GM18505 (cell line): Measurements from ENCODE around the gene SUV39H1.
"Not testable (repeated sequence)": the region's sequence is repeated elsewhere in the genome, so short reads cannot be mapped to it uniquely, and the experiment has no call there.

Experiments used
- ATAC-seq: cut with Tn5 transposase; IDR thresholded peaks from one replicate; pipeline ENCODE4 v1.9.1; 2021; ENCODE audit not compliant: unreplicated experiment
- POLR2A ChIP-seq: IDR thresholded peaks from 4 replicates; pipeline ENCODE4 v1.6.1; 2011; ENCODE audit warnings: borderline replicate concordance; ENCODE audit not compliant: insufficient read depth, insufficient read length; ENCODE audit errors: extremely low read depth

SUV39H1 gene

DNA sequence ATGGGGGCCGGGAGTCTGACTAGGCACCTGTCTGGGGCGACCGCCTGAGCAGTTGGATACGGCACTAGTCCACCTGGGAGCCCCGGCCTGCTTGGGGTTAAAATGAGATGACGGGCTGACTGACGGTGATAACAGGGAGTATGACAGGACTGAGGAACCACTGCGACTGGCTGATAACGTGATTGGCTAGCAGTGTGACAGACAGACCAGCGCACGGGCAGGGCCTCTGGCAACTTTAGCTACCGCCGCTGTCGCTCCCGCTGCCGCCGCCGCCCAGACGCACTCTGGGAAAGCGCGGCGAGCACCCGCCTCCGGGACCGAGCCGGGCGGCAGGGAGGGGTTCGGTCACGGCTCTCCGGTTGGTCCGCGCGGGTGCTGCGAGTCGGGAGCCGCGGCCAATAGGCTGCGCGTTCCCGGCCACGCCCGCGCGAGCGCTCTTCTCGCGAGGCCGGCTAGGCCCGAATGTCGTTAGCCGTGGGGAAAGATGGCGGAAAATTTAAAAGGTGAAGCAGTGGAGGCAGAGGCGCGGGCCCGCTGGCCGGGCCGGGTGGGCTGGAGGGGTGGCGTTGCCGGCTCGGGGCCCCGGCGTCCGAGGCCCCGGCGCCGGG lies at the start of gene SUV39H1:
TSS of gene SUV39H1 (plus strand) at position 434 of the 608 bp plus-strand sequence. CDS start at position 485, 51 bp downstream.
- peak; percentile 82 for ATAC-seq
- TF ChIP-seq POLR2A: peak; percentile 80

DNA sequence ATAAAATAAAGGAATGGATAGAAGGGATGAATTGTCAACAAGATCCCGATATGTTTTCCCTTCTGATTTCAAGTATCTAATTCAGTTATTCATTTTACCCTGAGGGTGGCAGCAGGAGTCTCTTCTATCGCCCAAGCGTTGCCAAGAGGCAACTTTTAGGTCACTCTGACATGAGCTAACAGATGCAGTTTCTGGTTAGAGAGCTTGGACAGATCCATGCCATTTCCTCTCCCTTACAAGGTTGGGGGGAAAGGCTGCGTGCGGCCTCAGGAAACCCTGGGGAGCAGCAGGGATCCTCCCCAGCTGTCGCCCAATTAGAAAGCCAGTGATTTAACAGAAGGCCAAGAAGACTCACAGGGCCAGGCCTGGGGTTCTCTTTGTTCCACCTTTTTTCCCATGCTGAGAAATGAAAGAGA lies 48.2 kb upstream of the SUV39H1 start:
- TF ChIP-seq POLR2A: no peak
- no peak for ATAC-seq

DNA sequence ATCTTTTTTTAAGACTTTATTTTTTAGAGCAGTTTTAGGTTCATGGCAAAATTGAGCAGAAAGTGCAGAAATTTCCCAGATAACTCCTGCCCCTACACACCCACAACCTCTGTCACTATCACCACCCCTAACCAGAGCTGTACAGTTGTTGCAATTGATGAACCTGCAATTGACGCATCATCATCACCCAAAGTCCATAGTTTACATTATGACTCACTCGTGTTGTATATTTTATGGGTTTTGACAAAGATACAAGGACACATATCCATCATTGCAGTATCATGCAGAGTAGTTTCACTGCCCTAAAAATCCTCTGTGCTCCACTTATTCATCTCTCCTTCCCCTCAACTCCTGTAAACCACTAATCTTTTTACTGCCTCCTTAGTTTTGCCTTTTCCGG lies 47.4 kb upstream of the SUV39H1 start:
- no peak for ATAC-seq
- TF ChIP-seq POLR2A: no peak

DNA sequence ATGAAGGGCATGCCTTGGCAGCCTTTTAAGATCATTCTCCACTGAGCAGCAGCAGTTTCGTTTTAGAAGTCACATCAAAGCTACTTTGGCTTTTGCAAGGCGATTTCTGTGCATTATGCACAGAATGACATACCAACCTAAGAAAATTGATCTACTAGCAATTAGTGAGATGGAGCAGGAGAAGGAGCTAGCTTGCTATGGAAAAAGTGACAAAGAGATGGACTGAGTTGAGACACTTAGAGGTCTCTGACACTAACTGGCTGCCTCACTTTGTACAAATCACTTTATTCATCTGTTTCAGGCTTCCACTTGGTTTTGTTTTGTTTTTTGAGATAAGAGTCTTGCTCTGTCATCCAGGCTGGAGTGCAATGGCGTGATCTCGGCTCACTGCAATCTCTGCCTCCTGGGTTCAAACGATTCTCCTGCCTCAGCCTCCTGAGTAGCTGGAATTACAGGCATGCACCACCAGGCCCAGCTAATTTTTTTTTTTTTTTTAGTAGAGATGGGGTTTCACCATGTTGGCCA lies 44.4 kb upstream of the SUV39H1 start:
- ATAC-seq: not testable (repeated sequence)

DNA sequence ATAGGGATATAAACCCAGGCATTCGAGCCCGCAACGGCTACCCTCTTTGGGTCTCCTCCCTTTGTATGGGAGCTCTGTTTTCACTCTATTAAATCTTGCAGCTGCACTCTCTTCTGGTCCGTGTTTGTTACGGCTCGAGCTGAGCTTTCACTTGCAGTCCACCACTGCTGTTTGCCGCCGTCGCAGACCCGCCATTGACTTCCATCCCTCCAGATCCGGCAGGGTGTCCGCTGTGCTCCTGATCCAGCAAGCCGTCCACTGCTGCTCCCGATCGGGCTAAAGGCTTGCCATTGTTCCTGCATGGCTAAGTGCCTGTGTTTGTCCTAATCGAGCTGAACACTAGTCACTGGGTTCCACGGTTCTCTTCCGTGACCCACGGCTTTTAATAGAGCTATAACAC lies 41.8 kb upstream of the SUV39H1 start:
- ATAC-seq: not testable (repeated sequence)

GRCh38 chrX:48659686-48660085 lies 36.8 kb upstream of the SUV39H1 start:
- not testable (repeated sequence) for ATAC-seq

- ATAC-seq: no peak
- no peak for TF ChIP-seq POLR2A
Observed at GRCh38 chrX:48663241-48663640, 33.3 kb upstream of the SUV39H1 start.

- no peak for TF ChIP-seq POLR2A
Observed at GRCh38 chrX:48664156-48664555, 32.4 kb upstream of the SUV39H1 start.

DNA sequence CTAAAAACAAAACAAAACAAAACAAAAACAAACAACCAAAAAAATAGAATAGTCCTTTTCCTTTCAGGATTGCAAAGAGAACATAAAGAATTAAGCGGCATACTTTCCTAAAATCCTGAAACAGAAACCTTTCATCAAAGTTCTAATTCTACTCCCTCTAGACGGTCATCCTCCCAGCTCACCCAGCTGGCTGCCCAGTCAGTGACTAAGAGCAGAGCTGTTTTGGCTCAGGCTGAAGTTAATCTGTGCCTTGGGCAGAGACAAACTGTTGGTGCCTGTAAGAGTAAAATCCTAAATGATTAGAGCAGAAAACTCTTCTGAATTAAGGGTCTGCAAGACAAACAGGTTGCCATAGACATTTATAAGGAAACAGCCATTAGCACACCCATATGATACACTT lies 30.5 kb upstream of the SUV39H1 start:
- TF ChIP-seq POLR2A: no peak
- no peak for ATAC-seq

More at GRCh38 chrX:48664156-48664555, 32.4 kb upstream of the SUV39H1 start:
- ATAC-seq: no peak

GRCh38 chrX:48666649-48667048 lies 29.9 kb upstream of the SUV39H1 start:
- ATAC-seq: no peak

DNA sequence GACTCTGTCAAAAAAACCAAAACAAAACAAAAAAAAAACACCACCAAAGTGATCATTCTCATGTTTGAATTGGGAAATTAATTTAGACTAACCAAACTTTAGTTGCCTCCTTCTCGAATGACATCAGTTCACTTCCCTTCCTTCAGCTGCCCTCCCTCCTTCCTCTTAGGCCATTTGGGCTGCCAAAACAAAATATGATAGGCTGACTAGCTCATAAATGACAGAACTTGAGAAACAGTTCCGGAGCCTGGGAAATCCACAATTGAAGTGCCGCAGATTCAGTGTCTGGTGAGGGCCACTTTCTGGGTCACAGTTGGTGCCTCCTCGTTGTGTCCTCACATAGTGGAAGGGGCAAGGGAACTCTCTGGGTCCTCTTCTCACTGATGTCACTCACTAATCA lies 29.0 kb upstream of the SUV39H1 start:
- TF ChIP-seq POLR2A: no peak
- no peak for ATAC-seq

More at GRCh38 chrX:48666649-48667048, 29.9 kb upstream of the SUV39H1 start:
- no peak for TF ChIP-seq POLR2A

DNA sequence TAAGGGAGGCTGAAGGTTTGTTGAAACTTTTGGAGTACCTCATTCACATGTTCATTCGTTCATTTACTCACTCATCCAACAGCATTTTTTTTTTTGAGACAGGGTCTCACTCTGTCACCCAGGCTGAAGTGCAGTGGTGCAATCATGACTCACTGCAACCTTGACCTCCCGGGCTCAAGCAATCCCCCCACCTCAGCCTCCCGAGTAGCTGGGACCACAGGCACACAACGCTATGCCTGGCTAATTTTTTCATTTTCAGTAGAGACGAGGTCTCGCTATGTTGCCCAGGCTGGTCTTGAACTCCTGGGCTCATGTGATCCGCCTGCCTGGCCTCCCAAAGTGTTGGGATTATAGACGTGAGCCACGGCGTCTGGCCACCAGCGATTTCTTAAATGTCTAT lies 28.3 kb upstream of the SUV39H1 start:
- ATAC-seq: not testable (repeated sequence)

GRCh38 chrX:48676106-48676892 lies 20.2 kb upstream of the SUV39H1 start:
- ATAC-seq: peak; percentile 90
- TF ChIP-seq POLR2A: peak; percentile 65

- no peak for ATAC-seq
- TF ChIP-seq POLR2A: peak; percentile 45
Observed at GRCh38 chrX:48676893-48677270, 19.7 kb upstream of the SUV39H1 start.
